Cardiac atrium fibroblast (primary cell): Measurements from ENCODE around the gene MLXIP. TPM values are rescaled to one million over a fixed set of nuclear protein-coding genes. Genes with fewer than 3 reads are reported as not detected.

Experiments
- total RNA-seq: library from RNA; depleted of rRNA; stranded (reverse); fragments of >200 nt; gene quantifications from 2 replicates; pipeline ENCODE4 v1.2.3, GENCODE V29; 2015

Gene MLXIP, protein sequence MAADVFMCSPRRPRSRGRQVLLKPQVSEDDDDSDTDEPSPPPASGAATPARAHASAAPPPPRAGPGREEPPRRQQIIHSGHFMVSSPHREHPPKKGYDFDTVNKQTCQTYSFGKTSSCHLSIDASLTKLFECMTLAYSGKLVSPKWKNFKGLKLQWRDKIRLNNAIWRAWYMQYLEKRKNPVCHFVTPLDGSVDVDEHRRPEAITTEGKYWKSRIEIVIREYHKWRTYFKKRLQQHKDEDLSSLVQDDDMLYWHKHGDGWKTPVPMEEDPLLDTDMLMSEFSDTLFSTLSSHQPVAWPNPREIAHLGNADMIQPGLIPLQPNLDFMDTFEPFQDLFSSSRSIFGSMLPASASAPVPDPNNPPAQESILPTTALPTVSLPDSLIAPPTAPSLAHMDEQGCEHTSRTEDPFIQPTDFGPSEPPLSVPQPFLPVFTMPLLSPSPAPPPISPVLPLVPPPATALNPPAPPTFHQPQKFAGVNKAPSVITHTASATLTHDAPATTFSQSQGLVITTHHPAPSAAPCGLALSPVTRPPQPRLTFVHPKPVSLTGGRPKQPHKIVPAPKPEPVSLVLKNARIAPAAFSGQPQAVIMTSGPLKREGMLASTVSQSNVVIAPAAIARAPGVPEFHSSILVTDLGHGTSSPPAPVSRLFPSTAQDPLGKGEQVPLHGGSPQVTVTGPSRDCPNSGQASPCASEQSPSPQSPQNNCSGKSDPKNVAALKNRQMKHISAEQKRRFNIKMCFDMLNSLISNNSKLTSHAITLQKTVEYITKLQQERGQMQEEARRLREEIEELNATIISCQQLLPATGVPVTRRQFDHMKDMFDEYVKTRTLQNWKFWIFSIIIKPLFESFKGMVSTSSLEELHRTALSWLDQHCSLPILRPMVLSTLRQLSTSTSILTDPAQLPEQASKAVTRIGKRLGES
- 16.2 and 24.1 TPM in 2 replicates for total RNA-seq

DNA sequence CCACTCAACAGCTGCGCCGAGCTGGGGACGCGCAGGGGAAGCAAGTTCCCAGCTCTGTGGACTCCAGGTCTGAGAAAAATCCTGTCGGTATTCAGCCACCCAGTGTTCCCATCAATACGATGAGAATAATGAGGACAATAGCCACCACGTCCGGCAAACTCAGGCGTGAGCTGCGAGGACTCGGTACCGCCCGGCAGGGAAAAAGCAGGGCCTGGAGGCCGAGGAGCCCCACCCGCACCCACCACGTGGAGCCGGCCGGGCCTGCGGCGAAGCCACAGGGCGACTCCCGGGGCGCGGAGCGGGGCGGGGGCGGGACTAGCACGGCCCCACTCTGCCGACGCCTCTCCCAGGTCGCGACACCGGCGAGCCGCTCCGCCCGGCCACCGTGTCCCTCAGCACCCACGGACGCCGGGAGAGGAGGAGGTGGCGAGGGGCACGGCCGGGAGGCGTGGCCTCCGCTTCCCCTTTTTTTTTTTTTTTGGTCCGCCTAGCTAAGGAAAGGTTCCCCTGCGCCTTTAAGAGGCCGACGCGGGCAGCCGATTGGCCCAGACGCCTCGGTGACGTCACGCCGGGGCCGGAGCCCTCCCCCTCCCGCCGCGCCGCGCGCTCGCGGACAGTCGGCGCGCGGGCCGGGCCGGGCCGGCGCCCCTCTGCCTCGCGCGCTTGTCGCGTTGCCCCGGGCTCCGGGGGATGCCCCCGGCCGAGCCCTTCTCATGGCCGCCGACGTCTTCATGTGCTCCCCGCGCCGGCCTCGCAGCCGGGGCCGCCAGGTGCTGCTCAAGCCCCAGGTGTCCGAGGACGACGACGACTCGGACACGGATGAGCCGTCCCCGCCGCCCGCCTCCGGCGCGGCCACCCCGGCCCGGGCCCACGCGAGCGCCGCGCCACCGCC lies at the start of gene MLXIP:
Gene MLXIP (plus strand): TSS at position 616 of the 892 bp plus-strand sequence. CDS start 98 bp downstream, at position 714.

DNA sequence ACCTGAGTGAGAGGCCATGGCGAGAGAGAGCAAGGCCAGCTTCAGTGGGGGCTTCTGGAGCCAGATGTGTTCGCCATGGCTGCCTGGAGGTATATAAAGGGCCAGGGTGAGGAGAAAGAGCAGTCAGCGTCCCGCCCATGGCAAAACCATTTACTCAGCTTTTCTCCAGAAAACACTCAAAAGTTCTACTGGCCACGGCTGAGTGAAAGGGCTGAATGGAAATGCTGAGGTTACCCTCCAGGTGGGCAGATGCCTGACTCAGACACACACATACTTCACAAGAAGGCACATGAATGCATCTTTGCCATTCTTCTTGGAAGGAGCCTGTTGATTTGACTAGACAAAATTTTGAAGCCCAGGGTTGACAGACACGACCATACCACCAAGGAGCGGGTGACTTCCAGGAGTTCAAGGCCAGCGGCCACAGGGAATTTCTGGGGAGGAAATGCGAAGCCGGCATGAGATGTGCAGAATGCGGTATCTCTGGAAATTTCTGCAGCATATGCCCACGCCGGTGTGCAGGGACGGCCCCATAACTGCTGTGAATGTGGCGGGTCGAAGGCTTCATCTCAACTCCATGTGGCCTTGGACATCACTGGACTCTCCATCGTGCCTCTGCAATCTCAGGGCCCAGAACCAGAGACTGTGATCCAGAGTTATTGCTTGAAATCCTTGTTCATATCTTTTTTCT lies 95.7 kb downstream of the MLXIP start, which contains the start of gene IL31:
Gene IL31 (minus strand): TSS at position 67 of the 691 bp plus-strand sequence. CDS start 49 bp downstream, at position 18.

DNA sequence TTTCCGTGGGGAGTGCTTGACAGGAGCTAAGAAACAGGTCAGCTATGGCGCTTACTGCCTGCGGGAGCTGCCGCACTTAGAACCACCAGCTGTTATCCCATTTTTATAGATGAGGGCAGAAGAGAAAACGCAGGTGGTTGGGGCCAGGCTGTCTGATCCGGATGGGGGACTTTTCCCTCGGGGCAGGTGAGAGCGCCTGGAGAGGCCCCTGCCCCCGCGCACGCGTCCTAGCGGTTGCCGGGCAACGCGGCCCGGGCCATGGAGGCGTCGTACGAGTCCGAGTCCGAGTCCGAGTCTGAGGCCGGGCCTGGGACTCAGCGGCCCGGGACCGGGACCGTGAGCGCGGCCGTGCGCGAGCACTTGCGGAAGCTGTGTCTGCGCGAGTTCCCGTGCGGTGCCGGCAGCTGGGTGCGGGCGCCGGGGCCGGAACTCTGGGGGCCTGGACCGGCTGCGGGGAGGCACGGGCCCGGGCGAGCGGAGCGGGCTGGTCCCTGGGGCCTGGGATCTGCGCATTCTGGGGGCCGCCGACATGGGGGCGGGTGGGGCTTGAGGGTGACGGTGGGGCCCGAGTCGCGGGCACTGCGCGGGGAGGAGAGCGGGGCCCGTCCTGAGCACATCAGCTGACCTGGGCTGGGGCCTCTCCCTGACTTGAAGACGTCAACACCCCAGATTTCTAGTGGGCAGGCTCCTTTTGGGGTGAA lies 104.5 kb downstream of the MLXIP start, which contains the start of gene LRRC43:
Gene LRRC43 (plus strand): TSS at position 237 of the 701 bp plus-strand sequence. CDS start 22 bp downstream, at position 259.

Other genes starting within 250 kb of the MLXIP start
- 11.4 and 17.8 TPM in 2 replicates for gene HPD, start 219.9 kb upstream of the MLXIP start, total RNA-seq
- 90.4 and 107 TPM in 2 replicates for gene PSMD9, start 190.0 kb upstream of the MLXIP start, total RNA-seq
- gene CFAP251, start 160.2 kb upstream of the MLXIP start, total RNA-seq = 1.6 and 2.6 TPM in 2 replicates
- gene BCL7A, start 56.9 kb upstream of the MLXIP start, total RNA-seq = 1.3 and 2.4 TPM in 2 replicates
- gene IL31, start 95.5 kb downstream of the MLXIP start, total RNA-seq = not detected in 2 replicates
- 1.1 and 5.4 TPM in 2 replicates for gene LRRC43, start 104.4 kb downstream of the MLXIP start, total RNA-seq
- 1.9 and 2.5 TPM in 2 replicates for gene B3GNT4, start 125.0 kb downstream of the MLXIP start, total RNA-seq
- 64.3 and 67.1 TPM in 2 replicates for gene DIABLO, start 147.3 kb downstream of the MLXIP start, total RNA-seq
- 9.4 and 10.5 TPM in 2 replicates for gene VPS33A, start 187.7 kb downstream of the MLXIP start, total RNA-seq